ENCODE results near the gene PTGS2.
"Not testable (repeated sequence)": the region's sequence is repeated elsewhere in the genome, so short reads cannot be mapped to it uniquely, and the experiment has no call there.

PTGS2 gene

GRCh38 chr1:186658999-186659398, 21.2 kb downstream of the PTGS2 start:
- no peaks in the 10 kb centered on the region for H3K36me3 ChIP-seq (ENCODE audit: insufficient read depth, low read length)
- H3K9me3 ChIP-seq (ENCODE audit: low read length), result no peaks in the 10 kb centered on the region
- H3K4me3 ChIP-seq (ENCODE audit: low read length), result no peak overlapping the region
- H2AFZ ChIP-seq (ENCODE audit: low read depth, low read length), result no peak overlapping the region
- H3K27me3 ChIP-seq (ENCODE audit: insufficient read depth, low read length), result no peaks in the 10 kb centered on the region
- no peaks in the 10 kb centered on the region for H3K4me1 ChIP-seq (ENCODE audit: insufficient read depth, low read length)

GRCh38 chr1:186657481-186657880, 22.7 kb downstream of the PTGS2 start:
- Histone ChIP-seq H3K9me3 (ENCODE audit: low read length) (no peaks in the 10 kb centered on the region), H3K36me3 (ENCODE audit: insufficient read depth, low read length) (no peaks in the 10 kb centered on the region), H2AFZ (ENCODE audit: low read depth, low read length) (no peak overlapping the region), H3K4me1 (ENCODE audit: insufficient read depth, low read length) (no peaks in the 10 kb centered on the region), H3K4me3 (ENCODE audit: low read length) (no peak overlapping the region), H3K27me3 (ENCODE audit: insufficient read depth, low read length) (no peaks in the 10 kb centered on the region)

DNA sequence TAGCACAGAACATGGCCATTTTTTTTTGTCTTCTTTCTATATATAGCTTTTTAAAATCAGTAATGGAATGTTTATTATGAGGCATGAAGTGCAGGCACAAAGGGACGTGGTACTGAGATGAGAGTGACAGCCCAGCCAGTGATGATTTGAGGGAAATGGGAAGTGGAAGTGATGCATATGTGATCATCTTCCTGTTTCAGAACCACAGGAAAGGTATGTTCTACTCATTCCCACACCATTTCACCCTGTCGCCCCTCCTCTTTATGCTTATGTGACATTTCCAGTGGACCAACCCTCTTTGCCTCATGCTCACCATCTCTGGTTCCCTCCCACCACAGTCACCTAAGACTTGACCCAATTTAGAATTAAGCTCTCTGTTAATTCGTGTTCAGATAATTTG, 24.3 kb downstream of the PTGS2 start:
- Histone ChIP-seq H2AFZ (ENCODE audit: low read depth, low read length) (no peak overlapping the region), H3K4me3 (ENCODE audit: low read length) (no peak overlapping the region), H3K27me3 (ENCODE audit: insufficient read depth, low read length) (no peaks in the 10 kb centered on the region), H3K9me3 (ENCODE audit: low read length) (no peaks in the 10 kb centered on the region), H3K4me1 (ENCODE audit: insufficient read depth, low read length) (no peaks in the 10 kb centered on the region), H3K36me3 (ENCODE audit: insufficient read depth, low read length) (no peaks in the 10 kb centered on the region)

DNA sequence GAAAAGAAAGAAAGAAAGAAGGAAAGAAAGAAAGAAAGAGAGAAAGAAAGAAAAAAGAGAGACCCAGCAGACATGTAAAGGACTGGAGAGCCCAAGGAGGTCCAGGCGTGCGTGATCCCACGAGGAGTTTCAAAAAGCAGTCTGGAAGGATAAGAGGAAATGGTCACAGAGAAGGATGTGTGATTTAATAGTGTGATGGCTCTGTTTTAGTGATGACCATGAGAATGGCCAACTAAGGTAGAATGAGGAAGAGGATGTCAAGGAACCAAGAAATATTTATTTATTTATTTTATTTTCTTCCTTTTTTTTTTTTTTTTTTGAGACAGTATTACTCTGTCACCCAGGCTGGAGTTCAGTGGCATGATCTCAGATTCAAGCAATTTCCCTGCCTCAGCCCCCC, 25.5 kb downstream of the PTGS2 start:
- no peaks in the 10 kb centered on the region for H3K4me1 ChIP-seq (ENCODE audit: insufficient read depth, low read length)
- H2AFZ ChIP-seq (ENCODE audit: low read depth, low read length), result no peak overlapping the region
- H3K9me3 ChIP-seq (ENCODE audit: low read length), result no peaks in the 10 kb centered on the region
- no peaks in the 10 kb centered on the region for H3K36me3 ChIP-seq (ENCODE audit: insufficient read depth, low read length)
- H3K4me3 ChIP-seq (ENCODE audit: low read length), result no peak overlapping the region
- H3K27me3 ChIP-seq (ENCODE audit: insufficient read depth, low read length), result no peaks in the 10 kb centered on the region

GRCh38 chr1:186653312-186653711, 26.9 kb downstream of the PTGS2 start:
- H3K27me3 ChIP-seq (ENCODE audit: insufficient read depth, low read length), result no peaks in the 10 kb centered on the region
- no peak overlapping the region for H3K4me3 ChIP-seq (ENCODE audit: low read length)
- H3K9me3 ChIP-seq (ENCODE audit: low read length), result no peaks in the 10 kb centered on the region
- no peaks in the 10 kb centered on the region for H3K4me1 ChIP-seq (ENCODE audit: insufficient read depth, low read length)
- H3K36me3 ChIP-seq (ENCODE audit: insufficient read depth, low read length), result no peaks in the 10 kb centered on the region
- H2AFZ ChIP-seq (ENCODE audit: low read depth, low read length), result no peak overlapping the region

- no peaks in the 10 kb centered on the region for H3K36me3 ChIP-seq (ENCODE audit: insufficient read depth, low read length)
- no peaks in the 10 kb centered on the region for H3K9me3 ChIP-seq (ENCODE audit: low read length)
- no peak overlapping the region for H3K4me3 ChIP-seq (ENCODE audit: low read length)
- H3K27me3 ChIP-seq (ENCODE audit: insufficient read depth, low read length), result no peaks in the 10 kb centered on the region
- H2AFZ ChIP-seq (ENCODE audit: low read depth, low read length), result no peak overlapping the region
- H3K4me1 ChIP-seq (ENCODE audit: insufficient read depth, low read length), result no peaks in the 10 kb centered on the region
These were observed 31.6 kb downstream of the PTGS2 start for GRCh38 chr1:186648613-186649012.

- H3K4me1 ChIP-seq (ENCODE audit: insufficient read depth, low read length); H3K4me3 ChIP-seq (ENCODE audit: low read length); H3K36me3 ChIP-seq (ENCODE audit: insufficient read depth, low read length): not testable (repeated sequence)
These were observed 32.2 kb downstream of the PTGS2 start for GRCh38 chr1:186647985-186648384.

DNA sequence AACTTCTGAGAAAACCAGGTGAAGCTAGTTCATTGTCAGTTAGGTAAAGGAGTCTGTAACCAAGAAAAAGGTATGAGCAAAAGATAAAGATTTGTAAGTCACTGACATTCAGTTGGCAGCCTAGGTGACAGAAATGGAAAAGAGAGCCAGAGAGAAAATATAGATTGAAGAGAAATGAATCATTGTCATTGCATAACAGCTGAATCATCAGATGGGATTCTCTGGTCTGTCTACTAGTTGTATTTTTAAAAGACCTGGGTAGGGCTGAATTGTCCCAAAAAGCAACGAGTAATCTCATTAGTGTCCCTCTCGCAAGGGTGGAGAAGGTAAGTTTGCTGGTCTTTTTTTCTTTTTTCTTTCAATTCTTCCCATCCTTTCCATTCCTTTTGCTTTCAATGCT, 36.6 kb downstream of the PTGS2 start:
- Histone ChIP-seq H3K36me3 (ENCODE audit: insufficient read depth, low read length) (no peaks in the 10 kb centered on the region), H3K4me3 (ENCODE audit: low read length) (no peak overlapping the region), H3K27me3 (ENCODE audit: insufficient read depth, low read length) (no peaks in the 10 kb centered on the region), H2AFZ (ENCODE audit: low read depth, low read length) (no peak overlapping the region), H3K4me1 (ENCODE audit: insufficient read depth, low read length) (no peaks in the 10 kb centered on the region), H3K9me3 (ENCODE audit: low read length) (no peaks in the 10 kb centered on the region)

More at GRCh38 chr1:186647985-186648384, 32.2 kb downstream of the PTGS2 start:
- H3K27me3 ChIP-seq (ENCODE audit: insufficient read depth, low read length); H3K9me3 ChIP-seq (ENCODE audit: low read length); H2AFZ ChIP-seq (ENCODE audit: low read depth, low read length): not testable (repeated sequence)

DNA sequence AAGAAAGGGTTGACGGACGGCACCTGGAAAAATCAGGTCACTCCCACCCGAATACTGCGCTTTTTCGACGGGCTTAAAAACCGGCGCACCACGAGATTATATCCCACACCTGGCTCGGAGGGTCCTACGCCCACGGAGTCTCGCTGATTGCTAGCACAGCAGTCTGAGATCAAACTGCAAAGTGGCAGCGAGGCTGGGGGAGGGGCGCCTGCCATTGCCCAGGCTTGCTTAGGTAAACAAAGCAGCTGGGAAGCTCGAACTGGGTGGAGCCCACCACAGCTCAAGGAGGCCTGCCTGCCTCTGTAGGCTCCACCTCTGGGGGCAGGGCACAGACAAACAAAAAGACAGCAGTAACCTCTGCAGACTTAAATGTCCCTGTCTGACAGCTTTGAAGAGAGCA, 42.7 kb downstream of the PTGS2 start:
- not testable (repeated sequence) for H3K9me3 ChIP-seq (ENCODE audit: low read length); H3K4me3 ChIP-seq (ENCODE audit: low read length); H3K36me3 ChIP-seq (ENCODE audit: insufficient read depth, low read length); H3K4me1 ChIP-seq (ENCODE audit: insufficient read depth, low read length); H3K27me3 ChIP-seq (ENCODE audit: insufficient read depth, low read length); H2AFZ ChIP-seq (ENCODE audit: low read depth, low read length)

DNA sequence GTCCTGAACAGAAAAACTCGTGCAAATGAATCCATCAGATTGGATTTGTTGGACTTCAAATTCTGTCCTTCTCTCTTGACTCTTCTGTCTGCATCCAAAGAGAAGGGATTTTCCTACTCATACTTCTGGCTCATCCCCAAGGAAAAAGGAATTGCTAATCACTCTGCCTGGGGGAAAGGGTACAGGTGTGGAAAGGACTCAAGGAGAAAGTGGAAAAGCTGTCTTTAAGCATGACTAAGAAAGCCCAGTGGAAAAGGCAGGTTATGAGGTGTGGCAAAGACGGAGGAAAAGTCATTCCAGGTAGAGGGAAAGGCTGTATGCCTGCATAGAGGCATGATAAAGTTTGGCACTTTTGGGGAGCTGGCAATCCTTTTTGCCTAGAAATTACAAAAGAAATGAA, 43.4 kb downstream of the PTGS2 start:
- Histone ChIP-seq H3K27me3 (ENCODE audit: insufficient read depth, low read length) (no peaks in the 10 kb centered on the region), H2AFZ (ENCODE audit: low read depth, low read length) (no peak overlapping the region), H3K9me3 (ENCODE audit: low read length) (no peaks in the 10 kb centered on the region), H3K4me1 (ENCODE audit: insufficient read depth, low read length) (no peaks in the 10 kb centered on the region), H3K4me3 (ENCODE audit: low read length) (no peak overlapping the region), H3K36me3 (ENCODE audit: insufficient read depth, low read length) (no peaks in the 10 kb centered on the region)

DNA sequence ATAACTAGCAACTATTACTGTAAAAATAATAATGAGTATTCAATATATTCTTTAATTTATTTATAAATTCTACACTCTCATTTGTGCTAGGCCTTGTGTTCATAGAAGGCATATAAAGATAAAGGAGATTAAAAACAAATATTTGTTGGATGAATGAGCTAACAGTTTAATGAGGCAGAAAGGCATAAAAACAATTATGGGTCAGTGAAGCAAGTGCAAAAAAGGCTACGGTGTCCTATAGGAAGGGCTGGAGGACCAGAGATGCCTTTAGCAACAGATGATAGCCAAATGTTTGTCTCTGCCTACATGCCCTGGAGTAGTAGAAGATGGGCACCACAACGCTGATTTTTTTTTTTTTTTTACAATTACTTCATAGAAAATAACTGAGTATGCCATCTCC, 45.7 kb downstream of the PTGS2 start:
- Histone ChIP-seq H3K9me3 (ENCODE audit: low read length) (no peaks in the 10 kb centered on the region), H3K36me3 (ENCODE audit: insufficient read depth, low read length) (no peaks in the 10 kb centered on the region), H3K4me1 (ENCODE audit: insufficient read depth, low read length) (no peaks in the 10 kb centered on the region), H3K4me3 (ENCODE audit: low read length) (no peak overlapping the region), H3K27me3 (ENCODE audit: insufficient read depth, low read length) (no peaks in the 10 kb centered on the region), H2AFZ (ENCODE audit: low read depth, low read length) (no peak overlapping the region)

GRCh38 chr1:186633116-186633515, 47.1 kb downstream of the PTGS2 start:
- H2AFZ ChIP-seq (ENCODE audit: low read depth, low read length), result no peak overlapping the region
- H3K4me1 ChIP-seq (ENCODE audit: insufficient read depth, low read length), result no peaks in the 10 kb centered on the region
- H3K36me3 ChIP-seq (ENCODE audit: insufficient read depth, low read length), result no peaks in the 10 kb centered on the region
- H3K4me3 ChIP-seq (ENCODE audit: low read length), result no peak overlapping the region
- H3K27me3 ChIP-seq (ENCODE audit: insufficient read depth, low read length), result no peaks in the 10 kb centered on the region
- H3K9me3 ChIP-seq (ENCODE audit: low read length), result no peaks in the 10 kb centered on the region

DNA sequence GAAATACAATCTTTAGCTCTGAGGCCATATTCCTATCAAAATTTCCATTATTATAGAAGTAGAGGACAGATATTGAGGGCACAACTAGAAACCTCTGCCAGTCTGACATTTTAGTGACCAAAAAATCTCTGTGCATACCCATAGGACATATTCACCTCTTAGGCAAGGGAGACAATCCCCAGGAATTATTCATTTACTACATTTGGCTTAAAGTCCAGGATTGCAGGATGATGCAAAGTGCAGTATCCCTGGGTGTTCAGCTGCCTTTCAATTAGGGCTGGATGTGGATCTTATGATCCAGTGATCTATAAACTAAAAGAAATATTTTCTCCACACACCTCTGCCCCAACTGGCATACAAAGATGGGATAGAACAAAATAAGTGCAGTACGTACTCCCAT, 50.9 kb downstream of the PTGS2 start:
- Histone ChIP-seq H2AFZ (ENCODE audit: low read depth, low read length) (no peak overlapping the region), H3K4me1 (ENCODE audit: insufficient read depth, low read length) (no peaks in the 10 kb centered on the region), H3K4me3 (ENCODE audit: low read length) (no peak overlapping the region), H3K9me3 (ENCODE audit: low read length) (no peaks in the 10 kb centered on the region), H3K27me3 (ENCODE audit: insufficient read depth, low read length) (no peaks in the 10 kb centered on the region), H3K36me3 (ENCODE audit: insufficient read depth, low read length) (no peaks in the 10 kb centered on the region)

GRCh38 chr1:186628910-186629309, 51.3 kb downstream of the PTGS2 start:
- H3K27me3 ChIP-seq (ENCODE audit: insufficient read depth, low read length), result no peaks in the 10 kb centered on the region
- H3K4me3 ChIP-seq (ENCODE audit: low read length), result no peak overlapping the region
- H2AFZ ChIP-seq (ENCODE audit: low read depth, low read length), result no peak overlapping the region
- no peaks in the 10 kb centered on the region for H3K36me3 ChIP-seq (ENCODE audit: insufficient read depth, low read length)
- H3K4me1 ChIP-seq (ENCODE audit: insufficient read depth, low read length), result no peaks in the 10 kb centered on the region
- H3K9me3 ChIP-seq (ENCODE audit: low read length), result no peaks in the 10 kb centered on the region

Data from neuron (in vitro differentiated cells).